Measurements from ENCODE around the gene SORCS1. TPM values are rescaled to one million over a fixed set of nuclear protein-coding genes. Genes with fewer than 3 reads are reported as not detected.

The SORCS1 gene
- polyA plus RNA-seq, 1 of the 3 experiments (the other 2 are of a cell fraction): 0.66 TPM

- H4K20me1 ChIP-seq (ENCODE audit: insufficient read depth): no peaks in the 10 kb centered on the region
- no peaks in the 10 kb centered on the region for H3K9me3 ChIP-seq
- 64% methylated on average over 8 of the region's 8 CpGs for WGBS (ENCODE audit: low lambda C conversion rate)
- no peaks in the 10 kb centered on the region for H3K27me3 ChIP-seq (ENCODE audit: insufficient read depth)
- no peak overlapping the region for H2AFZ ChIP-seq (ENCODE audit: low read depth)
- no peaks in the 10 kb centered on the region for H3F3A ChIP-seq (replicated peaks; ENCODE audit: insufficient read depth)
- ChIA-PET POLR2A (no interaction called here), CTCF (interaction anchor here (1.4 kb wide), 1 partner anchor 15 kb away, joined by 3 read pairs; no protein-coding TSS in a partner anchor)
- no peak overlapping the region for H3K27ac ChIP-seq (ENCODE audit: low read depth in 2 of 2, low read length in 1 of 2)
- no peaks in the 10 kb centered on the region for H3K36me3 ChIP-seq (replicated peaks in 1 of 2; ENCODE audit: control insufficient read depth in 1 of 2, insufficient read depth in 2 of 2, low read length in 1 of 2)
- no peak overlapping the region for H3K9ac ChIP-seq
- no peak for DNase-seq
- no peaks in the 10 kb centered on the region for H3K9me2 ChIP-seq
- no peaks in the 10 kb centered on the region for H3K79me2 ChIP-seq (ENCODE audit: insufficient read depth)
- H3K4me3 ChIP-seq (ENCODE audit: low read depth in 2 of 2, low read length in 1 of 2): no peak overlapping the region
- H3K4me1 ChIP-seq (ENCODE audit: control insufficient read depth in 1 of 2, insufficient read depth in 2 of 2, low read depth in 1 of 2, low read length in 1 of 2): no peaks in the 10 kb centered on the region
- TF ChIP-seq MAX (IDR thresholded peaks at IDR 0.05; ENCODE audit: low read depth) (no peak), FOXM1 (IDR thresholded peaks at IDR 0.05; ENCODE audit: low read depth) (no peak), CHD2 (IDR thresholded peaks at IDR 0.05; ENCODE audit: low read length, partially characterized antibody) (no peak), JUND (IDR thresholded peaks at IDR 0.05) (no peak), CTCF (IDR thresholded peaks at IDR 0.05) (no peak), TAF1 (IDR thresholded peaks at IDR 0.05; ENCODE audit: borderline replicate concordance, low read depth, low read length) (no peak), EZH2phosphoT487 (IDR thresholded peaks at IDR 0.05; ENCODE audit: borderline replicate concordance, low read depth) (no peak), TCF12 (IDR thresholded peaks at IDR 0.05) (no peak)
- H3K4me2 ChIP-seq: no peak overlapping the region
These were observed 154.0 kb downstream of the SORCS1 start for GRCh38 chr10:107010531-107010930.

- H2AFZ ChIP-seq (ENCODE audit: low read depth): no peak overlapping the region
- no peaks in the 10 kb centered on the region for H3K9me2 ChIP-seq
- no peaks in the 10 kb centered on the region for H4K20me1 ChIP-seq (ENCODE audit: insufficient read depth)
- H3K4me2 ChIP-seq: no peak overlapping the region
- no peaks in the 10 kb centered on the region for H3F3A ChIP-seq (replicated peaks; ENCODE audit: insufficient read depth)
- no peaks in the 10 kb centered on the region for H3K36me3 ChIP-seq (replicated peaks in 1 of 2; ENCODE audit: control insufficient read depth in 1 of 2, insufficient read depth in 2 of 2, low read length in 1 of 2)
- TF ChIP-seq NFIC (IDR thresholded peaks at IDR 0.05; ENCODE audit: borderline replicate concordance) (no peak), RAD21 (IDR thresholded peaks at IDR 0.05; ENCODE audit: low read length) (no peak), RXRA (IDR thresholded peaks at IDR 0.05; ENCODE audit: borderline replicate concordance, low read depth) (no peak), CTCF (IDR thresholded peaks at IDR 0.05) (no peak), ZBTB33 (IDR thresholded peaks at IDR 0.05; ENCODE audit: borderline replicate concordance, low read depth) (no peak), TEAD4 (IDR thresholded peaks at IDR 0.05; ENCODE audit: borderline replicate concordance, insufficient read depth) (no peak), MAX (IDR thresholded peaks at IDR 0.05; ENCODE audit: low read depth) (no peak), GABPA (IDR thresholded peaks at IDR 0.05; ENCODE audit: low read depth) (no peak), YY1 (IDR thresholded peaks at IDR 0.05; ENCODE audit: low read depth) (no peak), IRF3 (IDR thresholded peaks at IDR 0.05; ENCODE audit: low read depth, low read length) (no peak), ELF1 (IDR thresholded peaks at IDR 0.05) (no peak), RCOR1 (IDR thresholded peaks at IDR 0.05; ENCODE audit: low read length) (no peak)
- H3K27ac ChIP-seq (ENCODE audit: low read depth in 2 of 2, low read length in 1 of 2): no peak overlapping the region
- no peak overlapping the region for H3K9ac ChIP-seq
- no peaks in the 10 kb centered on the region for H3K79me2 ChIP-seq (ENCODE audit: insufficient read depth)
- H3K9me3 ChIP-seq: no peaks in the 10 kb centered on the region
- peaks cover 0 to 11% of the 10 kb centered on the region in 2 experiments; a peak in 1 of 4 replicates for H3K4me1 ChIP-seq (ENCODE audit: control insufficient read depth in 1 of 2, insufficient read depth in 2 of 2, low read depth in 1 of 2, low read length in 1 of 2)
- ChIA-PET CTCF (interaction anchor here (0.9 kb wide), 1 partner anchor 17 kb away, joined by 3 read pairs; no protein-coding TSS in a partner anchor), POLR2A (no interaction called here)
- DNase-seq: no peak
- no peaks in the 10 kb centered on the region for H3K27me3 ChIP-seq (ENCODE audit: insufficient read depth)
- WGBS (ENCODE audit: low lambda C conversion rate): 37% methylated on average over 2 of the region's 2 CpGs
- no peak overlapping the region for H3K4me3 ChIP-seq (ENCODE audit: low read depth in 2 of 2, low read length in 1 of 2)
These were observed 160.1 kb downstream of the SORCS1 start for GRCh38 chr10:107004362-107004761.
